ENCODE data around the gene TMEM91. TPM values are rescaled to one million over a fixed set of nuclear protein-coding genes. Genes with fewer than 3 reads are reported as not detected.
"Not testable (repeated sequence)": the region's sequence is repeated elsewhere in the genome, so short reads cannot be mapped to it uniquely, and the experiment has no call there.

Gene TMEM91
- total and polyA plus RNA-seq, 2 of the 8 experiments (the other 6 are each of a cell fraction or from before 2014, with no cell fraction given), result 5.3 to 7.4 TPM

DNA sequence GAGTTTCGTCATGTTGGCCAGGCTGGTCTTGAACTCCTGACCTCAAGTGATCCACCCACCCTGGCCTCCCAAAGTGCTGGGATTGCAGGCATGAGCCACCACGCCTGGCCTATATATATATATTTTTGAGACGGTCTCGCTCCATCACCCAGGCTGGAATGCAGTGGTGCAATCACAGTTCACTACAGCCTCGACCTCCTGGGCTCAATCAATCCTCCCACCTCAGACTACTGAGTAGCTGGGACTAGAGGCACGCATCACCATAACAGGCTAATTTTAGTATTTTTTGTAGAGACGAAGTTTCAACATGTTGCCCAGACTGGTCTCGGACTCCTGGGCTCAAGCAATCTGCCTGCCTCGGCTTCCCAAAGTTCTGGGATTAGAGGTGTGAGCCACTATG, 29.4 kb upstream of the TMEM91 start:
- not testable (repeated sequence) for H4K20me1 ChIP-seq (replicated peaks in 1 of 2; ENCODE audit: control insufficient read depth in 1 of 2, insufficient read depth in 2 of 2, low read length in 2 of 2); FAIRE-seq

More for the DNA sequence above, 29.4 kb upstream of the TMEM91 start:
- not testable (repeated sequence) for H3K23ac ChIP-seq (ENCODE audit: insufficient read length); H2BK20ac ChIP-seq (ENCODE audit: low read length); H3K9me3 ChIP-seq (ENCODE audit: insufficient read depth in 2 of 2, low read depth in 1 of 2, low read length in 1 of 2); H3K79me2 ChIP-seq (ENCODE audit: control insufficient read depth in 1 of 2, insufficient read depth in 2 of 2, low read length in 2 of 2); H3K79me1 ChIP-seq (ENCODE audit: low read depth, low read length); H4K5ac ChIP-seq (ENCODE audit: insufficient read length, low read depth, low read length); H3K4me1 ChIP-seq (replicated peaks in 1 of 4; ENCODE audit: control insufficient read depth in 3 of 4, insufficient read depth in 4 of 4, low read length in 3 of 4); H3K36me3 ChIP-seq (ENCODE audit: control insufficient read depth in 2 of 4, insufficient read depth in 4 of 4, low read length in 3 of 4); H2BK12ac ChIP-seq (ENCODE audit: low read depth, low read length); H2BK15ac ChIP-seq (ENCODE audit: low read length); H3K9ac ChIP-seq (replicated peaks in 1 of 4; ENCODE audit: extremely low read depth in 1 of 4, low read depth in 3 of 4, low read length in 3 of 4); H2AK5ac ChIP-seq (ENCODE audit: low read depth, low read length); H3K4me2 ChIP-seq (ENCODE audit: insufficient read depth in 1 of 2, low read depth in 2 of 2, low read length in 2 of 2); H2BK5ac ChIP-seq (ENCODE audit: low read depth, low read length); H2AFZ ChIP-seq (ENCODE audit: low read length); H3K18ac ChIP-seq (ENCODE audit: extremely low read depth, low read length); H3K4me3 ChIP-seq (ENCODE audit: extremely low read depth in 1 of 4, insufficient read depth in 2 of 4, low read depth in 3 of 4, low read length in 4 of 4); H3K56ac ChIP-seq (replicated peaks; ENCODE audit: insufficient read length, low read depth, low read length); H3K4ac ChIP-seq (replicated peaks; ENCODE audit: insufficient read length, low read depth, low read length); H2BK120ac ChIP-seq (replicated peaks; ENCODE audit: low read depth, low read length); H4K8ac ChIP-seq (ENCODE audit: extremely low read depth, insufficient read depth, low read length); H3K27ac ChIP-seq (ENCODE audit: low read depth, low read length); DNase-seq (ENCODE audit: low read depth in 1 of 2, low spot score in 2 of 2); H4K91ac ChIP-seq (replicated peaks; ENCODE audit: insufficient read length, low read length); H3K14ac ChIP-seq (ENCODE audit: insufficient read length)
- Histone ChIP-seq H3K27me3 (replicated peaks in 1 of 4; ENCODE audit: control insufficient read depth in 3 of 4, extremely low read depth in 1 of 4, insufficient read depth in 3 of 4, low read length in 3 of 4) (peaks cover 6 to 20% (median 17%) of the 10 kb centered on the region in 4 experiments), H3K23me2 (ENCODE audit: low read depth, low read length) (peaks cover 12% of the 10 kb centered on the region)
- POLR2A ChIA-PET (ENCODE audit: partially characterized antibody), result interaction anchor here (1.1 kb wide), 1 partner anchor 25 kb away, joined by 3 read pairs; no protein-coding TSS in a partner anchor
- CTCF ChIA-PET (ENCODE audit: partially characterized antibody), result interaction anchor here (1.5 to 1.9 kb wide), 2 partner anchors 25 to 448 kb away, joined by 4 to 6 read pairs; no protein-coding TSS in a partner anchor
- WGBS, 2 experiments (ENCODE audit: extremely low coverage in 1 of 2, insufficient coverage in 1 of 2, insufficient read length in 1 of 2, insufficient replicate concordance in 2 of 2, low coverage in 1 of 2, low lambda C conversion rate in 2 of 2, missing lambda C conversion rate in 1 of 2), result 87% methylated on average over 9 of the region's 9 CpGs; no CpG with 5 or more reads in 1 of the 2 experiments

Measured in H1 (cell line).